Spleen (tissue), 7 donors: Measurements from ENCODE around the gene TAX1BP3.

Source experiments
- CTCF ChIP-seq, 11 experiments: fragments of 200-600 bp in 7 of 11; fragments of 450-650 bp in 4 of 11; sonication (generic) in 4 of 11; IDR thresholded peaks in 8 of 11; conservative IDR thresholded peaks in 3 of 11; 1 replicate in 7 of 11; 2 replicates in 4 of 11; pipeline versions ENCODE4 v1.4.0 to v1.8.0; 2016 to 2021; ENCODE audit warnings: antibody characterized with exemption in 11 of 11, inconsistent platforms in 4 of 11, mild to moderate bottlenecking in 1 of 11
- POLR2A ChIP-seq, 3 donors: fragments of 450-650 bp; IDR thresholded peaks; one replicate each; pipeline ENCODE4 v1.5.1; 2017; ENCODE audit warnings: antibody characterized with exemption in 3 of 3, mild to moderate bottlenecking in 1 of 3
- POLR2AphosphoS5 ChIP-seq, 3 donors: sonication (generic); formaldehyde crosslinking; IDR thresholded peaks; one replicate each; pipeline ENCODE4 v1.5.1; 2017; ENCODE audit warnings: antibody characterized with exemption in 3 of 3
- donor health status: DM: no; HTN: no; CAD: no; lungs with moderate emphysema.
- donor health status: DM: no; HTN: no; CAD: no.
- donor health status: DM: no; HTN: no; CAD: no.

DNA sequence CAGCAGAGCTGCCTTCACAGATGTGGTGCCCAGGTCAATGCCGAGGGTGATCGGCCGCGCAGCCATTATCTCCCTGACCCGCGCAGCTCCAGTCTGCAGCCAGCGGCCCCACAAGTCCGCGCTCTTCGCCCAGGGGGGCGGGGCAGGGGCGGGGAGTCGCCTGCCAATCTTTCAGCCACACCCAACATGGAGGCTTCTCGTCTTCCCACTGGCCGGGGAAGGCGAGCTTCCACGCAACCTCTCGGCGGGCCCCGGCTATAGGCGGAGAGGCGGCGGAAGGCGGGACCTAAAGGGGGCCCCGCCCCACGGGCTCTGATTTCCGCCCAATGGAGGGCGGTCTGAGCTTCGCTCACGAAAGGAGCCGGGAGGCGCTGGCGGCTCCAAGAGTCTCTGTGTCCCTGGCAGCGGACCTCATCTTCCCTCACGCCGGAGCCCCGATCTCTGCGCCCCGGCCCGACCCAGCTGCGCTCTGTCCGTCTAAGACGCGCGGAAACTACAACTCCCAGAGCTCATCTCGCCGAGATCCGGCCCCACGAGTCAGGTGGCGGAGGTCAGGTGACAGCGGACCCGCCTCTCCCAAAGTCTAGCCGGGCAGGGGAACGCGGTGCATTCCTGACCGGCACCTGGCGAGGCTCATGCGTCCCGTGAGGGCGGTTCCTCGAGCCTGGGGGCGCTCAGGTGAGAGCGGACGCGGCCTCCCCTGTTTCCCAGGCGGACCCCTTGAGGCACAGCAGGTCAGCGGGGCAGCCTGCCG lies 32.0 kb downstream of the TAX1BP3 start, which contains the start of the genes CTNS and SHPK:
- peak in 2 of 11 experiments; percentile 9 to 23 for TF ChIP-seq CTCF (IDR thresholded peaks at IDR 0.05 in 8 of 11, conservative IDR thresholded peaks at IDR 0.05 in 3 of 11)
- peak; percentile 83 to 85 (median 84) for TF ChIP-seq POLR2AphosphoS5 (IDR thresholded peaks at IDR 0.05)
- TF ChIP-seq POLR2A (IDR thresholded peaks at IDR 0.05): peak in 1 of 3 donors; percentile 13
